ENCODE measurements around the gene ABCA4. TPM values are rescaled to one million over a fixed set of nuclear protein-coding genes. Genes with fewer than 3 reads are reported as not detected.
"Not testable (repeated sequence)": the region's sequence is repeated elsewhere in the genome, so short reads cannot be mapped to it uniquely, and the experiment has no call there.

ABCA4 gene
- total RNA-seq, 1 donor from 2014 or later = 0.49 TPM

DNA sequence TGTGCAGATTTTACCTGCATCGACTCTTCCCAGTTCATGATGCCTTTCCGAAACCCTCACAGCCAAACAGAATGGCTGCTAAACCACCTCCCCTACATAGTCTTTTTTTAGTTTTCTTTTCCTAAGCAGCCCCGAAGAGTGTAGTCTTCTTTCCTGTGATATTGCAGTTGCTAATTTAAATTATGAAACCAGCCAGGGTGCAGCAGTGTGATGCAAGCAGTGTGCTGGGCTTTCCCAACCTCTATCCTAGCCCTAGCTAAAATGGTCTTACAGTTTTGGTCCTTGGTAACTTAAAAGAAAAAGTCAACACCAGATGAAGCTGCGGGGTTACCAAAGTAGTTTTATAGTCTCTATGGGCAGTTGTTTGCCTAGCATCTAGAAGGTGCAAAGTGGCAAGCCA, 129.7 kb downstream of the ABCA4 start:
- TF ChIP-seq POLR2A (IDR thresholded peaks at IDR 0.05) = no peak
- TF ChIP-seq, protein P1, sequence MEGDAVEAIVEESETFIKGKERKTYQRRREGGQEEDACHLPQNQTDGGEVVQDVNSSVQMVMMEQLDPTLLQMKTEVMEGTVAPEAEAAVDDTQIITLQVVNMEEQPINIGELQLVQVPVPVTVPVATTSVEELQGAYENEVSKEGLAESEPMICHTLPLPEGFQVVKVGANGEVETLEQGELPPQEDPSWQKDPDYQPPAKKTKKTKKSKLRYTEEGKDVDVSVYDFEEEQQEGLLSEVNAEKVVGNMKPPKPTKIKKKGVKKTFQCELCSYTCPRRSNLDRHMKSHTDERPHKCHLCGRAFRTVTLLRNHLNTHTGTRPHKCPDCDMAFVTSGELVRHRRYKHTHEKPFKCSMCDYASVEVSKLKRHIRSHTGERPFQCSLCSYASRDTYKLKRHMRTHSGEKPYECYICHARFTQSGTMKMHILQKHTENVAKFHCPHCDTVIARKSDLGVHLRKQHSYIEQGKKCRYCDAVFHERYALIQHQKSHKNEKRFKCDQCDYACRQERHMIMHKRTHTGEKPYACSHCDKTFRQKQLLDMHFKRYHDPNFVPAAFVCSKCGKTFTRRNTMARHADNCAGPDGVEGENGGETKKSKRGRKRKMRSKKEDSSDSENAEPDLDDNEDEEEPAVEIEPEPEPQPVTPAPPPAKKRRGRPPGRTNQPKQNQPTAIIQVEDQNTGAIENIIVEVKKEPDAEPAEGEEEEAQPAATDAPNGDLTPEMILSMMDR (IDR thresholded peaks at IDR 0.05) = no peak
- TF ChIP-seq POLR2AphosphoS5 (IDR thresholded peaks at IDR 0.05; ENCODE audit: insufficient read depth in 1 of 2, low read depth in 1 of 2) = no peak
- Histone ChIP-seq H3K9me3 (no peaks in the 10 kb centered on the region), H3K27ac (no peak overlapping the region), H3K27me3 (no peaks in the 10 kb centered on the region), H3K4me1 (peaks cover 17% of the 10 kb centered on the region), H3K4me3 (no peak overlapping the region), H3K36me3 (no peaks in the 10 kb centered on the region)
- intact Hi-C loops (cut with DNase I) = no loop called here
- peak in 1 of 2 donors; percentile 11 for DNase-seq (ENCODE audit: extremely low spot score in 2 of 2)

GRCh38 chr1:93990477-93990876, 130.5 kb downstream of the ABCA4 start:
- peak in 1 of 2 donors; percentile 16 for DNase-seq (ENCODE audit: extremely low spot score in 2 of 2)
- H3K36me3 ChIP-seq; H3K4me3 ChIP-seq; intact Hi-C loops (cut with DNase I); H3K27me3 ChIP-seq; H3K9me3 ChIP-seq; H3K27ac ChIP-seq: not testable (repeated sequence)
- peaks cover 17% of the 10 kb centered on the region for H3K4me1 ChIP-seq

DNA sequence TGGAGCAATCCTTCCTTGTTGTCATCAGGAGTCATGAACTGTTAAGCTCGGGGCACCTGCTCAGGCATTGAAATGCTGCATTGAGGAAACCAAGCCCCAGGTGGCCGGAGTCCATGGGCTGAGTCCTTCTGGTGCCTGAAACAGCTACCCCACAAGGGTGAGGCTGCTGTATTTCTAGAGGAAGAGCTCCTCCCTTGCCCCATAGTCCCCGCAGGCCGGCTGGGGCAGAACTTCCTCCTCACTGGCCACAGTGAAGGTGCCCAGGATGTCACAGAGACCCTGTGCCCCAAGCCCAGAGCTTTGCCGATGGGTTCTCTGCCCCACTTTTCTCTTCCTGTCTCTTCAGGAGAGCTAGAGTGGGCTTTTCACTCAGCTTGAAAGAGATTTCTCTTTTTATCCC, 130.9 kb downstream of the ABCA4 start:
- Histone ChIP-seq H3K36me3 (no peaks in the 10 kb centered on the region), H3K4me1 (peaks cover 17% of the 10 kb centered on the region), H3K9me3 (no peaks in the 10 kb centered on the region), H3K27me3 (no peaks in the 10 kb centered on the region), H3K4me3 (no peak overlapping the region), H3K27ac (no peak overlapping the region)
- intact Hi-C loops (cut with DNase I) = no loop called here
- TF ChIP-seq POLR2A (IDR thresholded peaks at IDR 0.05) = no peak
- TF ChIP-seq POLR2AphosphoS5 (IDR thresholded peaks at IDR 0.05; ENCODE audit: insufficient read depth in 1 of 2, low read depth in 1 of 2) = no peak
- TF ChIP-seq, protein P1 (IDR thresholded peaks at IDR 0.05) = no peak
- peak in 1 of 2 donors; percentile 47 for DNase-seq (ENCODE audit: extremely low spot score in 2 of 2)

GRCh38 chr1:93989601-93990000, 131.3 kb downstream of the ABCA4 start:
- Histone ChIP-seq H3K27me3 (no peaks in the 10 kb centered on the region), H3K36me3 (no peaks in the 10 kb centered on the region), H3K27ac (no peak overlapping the region), H3K9me3 (no peaks in the 10 kb centered on the region), H3K4me1 (peaks cover 17% of the 10 kb centered on the region), H3K4me3 (no peak overlapping the region)
- intact Hi-C loops (cut with DNase I) = no loop called here
- TF ChIP-seq POLR2A (IDR thresholded peaks at IDR 0.05) (no peak), POLR2AphosphoS5 (IDR thresholded peaks at IDR 0.05; ENCODE audit: insufficient read depth in 1 of 2, low read depth in 1 of 2) (no peak)
- TF ChIP-seq, protein P1 (IDR thresholded peaks at IDR 0.05) = no peak
- DNase-seq (ENCODE audit: extremely low spot score in 2 of 2) = peak in 1 of 2 donors; percentile 49

GRCh38 chr1:93988634-93989350, 132.2 kb downstream of the ABCA4 start:
- no peaks in the 10 kb centered on the region for H3K27me3 ChIP-seq
- H3K9me3 ChIP-seq = no peaks in the 10 kb centered on the region
- TF ChIP-seq, protein P1 (IDR thresholded peaks at IDR 0.05) = no peak
- TF ChIP-seq POLR2AphosphoS5 (IDR thresholded peaks at IDR 0.05; ENCODE audit: insufficient read depth in 1 of 2, low read depth in 1 of 2) = no peak
- TF ChIP-seq POLR2A (IDR thresholded peaks at IDR 0.05) = no peak
- no peaks in the 10 kb centered on the region for H3K36me3 ChIP-seq
- H3K27ac ChIP-seq = no peak overlapping the region
- H3K4me1 ChIP-seq = peaks cover 17% of the 10 kb centered on the region
- no peak overlapping the region for H3K4me3 ChIP-seq
- intact Hi-C loops (cut with DNase I) = no loop called here
- peak in 1 of 2 donors; percentile 44 for DNase-seq (ENCODE audit: extremely low spot score in 2 of 2)
